HG03575 (cell line): ENCODE data around the gene PRKAR1B.
"Not testable (repeated sequence)": the region's sequence is repeated elsewhere in the genome, so short reads cannot be mapped to it uniquely, and the experiment has no call there.

ENCODE experiments used
- ATAC-seq: cut with Tn5 transposase; IDR thresholded peaks from one replicate; pipeline ENCODE4 v1.9.1; 2021; ENCODE audit not compliant: unreplicated experiment, insufficient number of reproducible peaks, low FRiP score; ENCODE audit errors: extremely low read depth

The PRKAR1B gene

GRCh38 chr7:618539-619367 lies 108.3 kb downstream of the PRKAR1B start:
- ATAC-seq = no peak

GRCh38 chr7:617614-618538 lies 109.2 kb downstream of the PRKAR1B start:
- ATAC-seq = no peak

- no peak for ATAC-seq
Observed at GRCh38 chr7:613442-614140, 113.5 kb downstream of the PRKAR1B start.

- ATAC-seq = not testable (repeated sequence)
Observed at GRCh38 chr7:611837-612236, 115.2 kb downstream of the PRKAR1B start.

DNA sequence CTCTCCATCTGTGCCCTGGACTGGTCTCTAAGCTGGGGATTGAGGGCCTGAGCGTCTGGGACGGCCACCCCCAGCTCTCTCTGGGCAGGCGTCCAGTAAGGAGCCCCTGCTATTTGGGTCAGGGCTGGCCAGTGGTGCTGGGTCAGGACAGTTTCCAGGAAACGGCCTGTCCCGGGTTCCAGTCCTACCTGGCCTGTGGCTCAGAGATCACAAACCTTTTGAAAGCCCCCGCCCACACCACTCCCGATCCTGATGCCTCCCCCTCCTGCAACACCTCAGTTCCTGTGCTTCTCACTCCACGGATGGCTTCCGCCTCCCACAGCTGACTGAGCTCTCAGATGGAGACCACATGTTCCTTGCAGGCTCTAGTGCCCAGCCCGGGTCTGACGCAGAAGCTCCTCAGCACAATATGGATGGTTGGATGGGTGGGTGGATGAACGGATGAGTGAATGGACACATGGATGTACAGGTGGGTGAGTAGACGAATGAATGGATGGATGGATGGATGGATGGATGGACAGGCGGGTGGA lies 115.7 kb downstream of the PRKAR1B start:
- ATAC-seq = no peak

GRCh38 chr7:610531-611280 lies 116.4 kb downstream of the PRKAR1B start:
- ATAC-seq = no peak

DNA sequence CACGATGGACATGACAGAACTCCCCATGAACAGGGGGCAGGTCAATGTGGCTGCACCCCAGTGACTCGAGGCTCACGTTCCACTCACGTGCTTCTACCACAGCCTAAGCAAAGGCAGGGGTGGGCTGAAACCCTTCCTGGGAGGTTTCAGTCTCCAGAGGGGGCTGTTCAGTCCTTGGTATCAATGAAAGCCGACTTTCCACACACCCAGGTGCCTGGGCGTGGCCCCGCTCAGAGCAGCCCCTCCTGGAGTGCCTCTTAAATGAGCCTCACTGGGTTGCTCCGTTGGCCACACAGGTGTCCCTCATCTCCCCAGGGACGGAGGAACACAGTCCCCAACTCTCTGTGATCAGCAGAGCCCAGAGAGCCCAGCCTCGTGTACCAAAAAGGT lies 116.9 kb downstream of the PRKAR1B start:
- ATAC-seq = no peak

- no peak for ATAC-seq
Observed at GRCh38 chr7:609365-609764, 117.7 kb downstream of the PRKAR1B start.

DNA sequence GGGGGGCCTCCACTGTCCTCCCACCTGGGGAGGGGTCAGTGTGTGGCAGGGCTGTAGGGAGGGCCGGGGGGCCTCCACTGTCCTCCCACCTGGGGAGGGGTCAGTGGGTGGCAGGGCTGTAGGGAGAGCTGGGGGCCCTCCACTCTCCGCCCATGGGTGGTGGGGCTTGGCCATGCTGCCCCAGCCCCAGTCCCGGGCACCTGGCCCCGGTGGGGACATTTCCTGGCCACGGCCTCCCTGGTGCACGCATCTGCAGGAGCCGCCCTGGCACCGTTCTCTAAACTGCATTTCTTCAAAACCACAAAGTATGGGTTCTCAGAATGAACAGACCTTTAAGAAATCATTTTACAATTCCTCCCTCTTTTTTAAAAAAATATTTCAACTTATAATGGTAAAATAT lies 118.1 kb downstream of the PRKAR1B start:
- no peak for ATAC-seq

DNA sequence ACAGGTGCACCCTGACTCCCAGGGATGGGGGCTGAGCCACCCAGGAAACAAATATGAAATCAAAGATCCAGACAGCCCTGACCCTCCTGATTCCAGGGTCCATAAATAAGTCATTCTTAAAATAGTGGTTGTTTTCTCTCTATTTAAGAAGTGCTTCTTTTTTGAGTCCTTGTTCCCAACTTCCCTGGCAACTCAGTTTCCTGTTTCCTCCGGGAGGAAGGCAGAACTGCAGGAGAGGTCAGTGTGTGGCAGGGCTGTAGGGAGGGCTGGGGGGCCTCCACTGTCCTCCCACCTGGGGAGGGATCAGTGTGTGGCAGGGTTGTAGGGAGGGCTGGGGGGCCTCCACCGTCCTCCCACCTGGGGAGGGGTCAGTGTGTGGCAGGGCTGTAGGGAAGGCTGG lies 118.7 kb downstream of the PRKAR1B start:
- no peak for ATAC-seq

DNA sequence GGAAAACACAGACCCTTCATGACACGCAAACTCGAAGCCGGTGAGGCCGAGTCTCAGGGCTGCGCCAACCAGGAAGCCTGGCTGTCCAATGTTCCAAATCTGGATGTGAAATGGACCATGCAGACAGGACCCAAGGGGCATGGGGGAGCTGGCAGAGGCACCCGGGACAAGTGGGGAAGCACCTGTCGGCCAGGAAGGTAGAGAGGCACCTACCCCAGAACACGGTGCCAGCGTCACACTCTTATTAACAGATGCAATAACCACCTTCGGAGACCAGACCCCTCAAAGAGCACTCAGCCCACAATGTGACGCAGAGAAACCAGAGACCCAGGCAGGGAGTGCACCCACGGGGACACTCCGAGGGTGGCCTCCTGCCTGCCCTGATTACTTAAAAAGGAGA lies 119.1 kb downstream of the PRKAR1B start:
- ATAC-seq = no peak

DNA sequence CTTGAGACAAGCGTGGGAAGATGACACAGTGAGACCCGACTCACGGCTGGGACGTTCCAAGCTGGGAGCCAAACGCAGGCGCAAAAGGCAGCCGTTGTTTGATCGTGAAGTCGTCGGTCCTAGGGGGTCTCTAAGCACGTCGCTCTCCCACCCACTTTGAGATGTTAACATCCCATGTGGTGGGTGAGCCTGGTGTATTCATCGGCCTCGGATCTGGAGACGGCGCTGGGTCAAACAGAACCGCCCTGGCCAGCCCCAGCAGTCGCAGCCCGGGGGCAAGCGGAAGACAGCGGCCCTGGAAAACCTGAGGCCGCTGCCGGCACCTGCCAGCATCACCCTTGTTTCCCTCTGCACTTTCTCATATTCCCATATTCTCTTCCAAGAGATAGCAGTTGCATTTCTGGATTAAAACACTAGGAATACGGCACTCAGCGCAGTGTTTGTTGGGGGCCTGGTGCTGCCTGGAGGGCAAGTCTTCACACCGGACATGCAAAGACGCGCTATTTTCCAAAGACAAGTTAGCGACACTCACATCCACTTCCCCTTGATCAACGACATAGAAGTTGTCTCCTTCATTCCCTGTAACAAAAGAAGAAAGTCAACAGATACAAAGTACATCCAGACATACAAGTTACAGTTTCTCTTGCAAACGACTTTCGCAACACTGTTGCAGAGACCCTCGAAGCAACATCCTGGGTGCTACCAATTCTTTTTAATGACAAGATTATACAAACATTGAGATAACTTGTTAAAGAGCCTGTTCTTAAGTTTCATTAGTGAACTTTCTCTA lies 121.2 kb downstream of the PRKAR1B start:
- no peak for ATAC-seq

GRCh38 chr7:604884-605531 lies 122.1 kb downstream of the PRKAR1B start:
- no peak for ATAC-seq

DNA sequence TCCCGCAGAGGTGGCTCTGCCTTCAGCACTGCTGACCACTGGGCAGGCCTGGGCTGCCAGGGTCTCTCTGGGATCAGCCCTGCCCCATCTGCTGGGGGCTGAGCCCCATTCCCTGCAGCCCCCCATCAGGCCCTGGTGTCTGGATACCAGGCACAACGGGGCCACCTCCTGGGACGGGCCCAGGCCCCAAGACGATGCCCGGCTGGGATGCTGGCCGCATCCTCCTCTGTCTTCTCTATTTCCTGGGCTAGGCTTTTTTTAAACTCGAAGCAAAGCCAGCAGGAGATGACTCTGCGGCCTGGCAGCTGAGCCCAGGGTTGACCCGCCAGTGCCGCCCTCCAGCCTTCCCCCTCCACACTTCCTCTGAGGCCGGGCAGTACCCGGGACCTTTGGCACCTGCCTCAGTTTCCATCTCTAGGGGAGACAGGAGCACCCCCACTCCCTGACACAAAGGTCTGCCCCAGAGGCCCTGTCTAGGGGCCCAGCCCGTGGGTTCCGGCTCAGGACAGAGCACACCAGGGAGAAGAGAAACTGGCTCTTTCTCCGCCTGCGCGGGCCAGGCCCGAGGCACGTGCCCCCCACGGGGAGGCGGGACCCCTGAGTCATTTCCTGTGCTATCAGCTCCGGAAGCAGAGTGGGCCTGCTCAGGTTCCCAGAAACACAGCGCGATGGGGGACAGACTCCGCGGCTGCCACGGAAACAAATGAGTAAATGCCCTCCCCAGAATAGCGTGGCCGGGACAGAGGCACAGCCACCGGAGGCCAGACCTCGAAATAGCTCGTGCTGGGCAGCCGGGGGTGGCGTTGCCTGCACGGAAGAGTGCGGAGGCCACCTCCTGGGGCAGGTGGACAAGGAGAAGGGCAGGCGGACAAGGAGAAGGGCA lies 122.8 kb downstream of the PRKAR1B start:
- no peak for ATAC-seq

GRCh38 chr7:603152-603951 lies 123.7 kb downstream of the PRKAR1B start:
- ATAC-seq = no peak
